SK-N-SH (cell line): Measurements from ENCODE around the gene UNKL. TPM values are rescaled to one million over a fixed set of nuclear protein-coding genes. Genes with fewer than 3 reads are reported as not detected.

ENCODE experiments used
- CTCF ChIA-PET: fragments of 300-600, 350-600 bp; formaldehyde crosslinking; extraction: SDS; loops from one replicate; lab custom pipeline; 2021; lab: Yijun Ruan, JAX
- POLR2A ChIA-PET: fragments of 350-600 bp; sonication (Branson Sonifier 250); formaldehyde crosslinking; extraction: SDS; loops from one replicate; lab custom pipeline; 2020; ENCODE audit warnings: antibody characterized with exemption, inconsistent platforms; lab: Yijun Ruan, JAX
- DNase-seq: peaks from one replicate; pipeline ENCODE4 v3.0.0; 2012
- H2AFZ ChIP-seq: fragments of 200-600 bp; sonication (generic); 2 replicates; pipeline ENCODE4 v1.8.1; 2016; ENCODE audit warnings: antibody characterized with exemption, mild to moderate bottlenecking, low read depth
- H3F3A ChIP-seq: fragments of 200-600 bp; sonication (generic); replicated peaks from 2 replicates; pipeline ENCODE3; 2016; ENCODE audit warnings: antibody characterized with exemption, mild to moderate bottlenecking; ENCODE audit not compliant: insufficient read depth
- H3K27ac ChIP-seq, 2 experiments: fragments of 200-500 bp in 1 of 2; fragments of 200-600 bp in 1 of 2; sonication (Bioruptor generic) in 1 of 2; sonication (generic), shearing (Covaris generic) in 1 of 2; 2 replicates each; pipeline versions ENCODE4 v1.5.1 to v1.6.1; 2014 to 2016; ENCODE audit warnings: low read depth in 2 of 2, inconsistent platforms in 1 of 2, low read length in 1 of 2, mild to moderate bottlenecking in 1 of 2, mixed read lengths in 1 of 2
- H3K27me3 ChIP-seq: fragments of 200-600 bp; sonication (generic), shearing (Covaris generic); 2 replicates; pipeline ENCODE4 v1.6.1; 2016; ENCODE audit warnings: mixed run types; ENCODE audit not compliant: insufficient read depth
- H3K36me3 ChIP-seq, 2 experiments: fragments of 200-500 bp in 1 of 2; fragments of 200-600 bp in 1 of 2; sonication (Bioruptor generic) in 1 of 2; sonication (generic) in 1 of 2; replicated peaks in 1 of 2; 2 replicates each; pipeline versions ENCODE3 to v1.5.1; 2014 to 2016; ENCODE audit warnings: low read length in 1 of 2, mild to moderate bottlenecking in 1 of 2; ENCODE audit not compliant: insufficient read depth in 2 of 2, control insufficient read depth in 1 of 2
- H3K4me1 ChIP-seq, 2 experiments: fragments of 200-500 bp in 1 of 2; fragments of 200-600 bp in 1 of 2; sonication (Bioruptor generic) in 1 of 2; sonication (generic), shearing (Covaris generic) in 1 of 2; 2 replicates each; pipeline versions ENCODE4 v1.5.1 to v1.6.1; 2014 to 2016; ENCODE audit warnings: low read depth in 1 of 2, low read length in 1 of 2, mixed run types in 1 of 2; ENCODE audit not compliant: insufficient read depth in 2 of 2, control insufficient read depth in 1 of 2
- H3K4me2 ChIP-seq: fragments of 200-600 bp; sonication (generic), shearing (Covaris generic); 2 replicates; pipeline ENCODE4 v1.6.1; 2017; ENCODE audit warnings: mixed run types
- H3K4me3 ChIP-seq, 2 experiments: fragments of 200-500 bp in 1 of 2; fragments of 200-600 bp in 1 of 2; sonication (Bioruptor generic) in 1 of 2; sonication (generic), shearing (Covaris generic) in 1 of 2; 2 replicates each; pipeline versions ENCODE4 v1.5.1 to v1.8.1; 2014 to 2016; ENCODE audit warnings: low read depth in 2 of 2, inconsistent platforms in 1 of 2, low read length in 1 of 2, mild to moderate bottlenecking in 1 of 2, mixed read lengths in 1 of 2, moderate library complexity in 1 of 2
- H3K79me2 ChIP-seq: fragments of 200-600 bp; sonication (generic); 2 replicates; pipeline ENCODE4 v1.8.1; 2017; ENCODE audit warnings: mild to moderate bottlenecking; ENCODE audit not compliant: insufficient read depth
- H3K9ac ChIP-seq: fragments of 200-600 bp; sonication (generic); 2 replicates; pipeline ENCODE4 v1.6.1; 2017; ENCODE audit warnings: mixed run types
- H3K9me2 ChIP-seq: fragments of 200-600 bp; sonication (generic); 2 replicates; pipeline ENCODE4 v1.6.1; 2017; ENCODE audit warnings: mixed run types
- H3K9me3 ChIP-seq: fragments of 200-600 bp; sonication (generic); 2 replicates; pipeline ENCODE4 v1.6.1; 2017; ENCODE audit warnings: mixed run types, mild to moderate bottlenecking, moderate library complexity
- H4K20me1 ChIP-seq: fragments of 200-600 bp; sonication (generic); 2 replicates; pipeline ENCODE4 v1.6.1; 2017; ENCODE audit warnings: mild to moderate bottlenecking, mixed run types; ENCODE audit not compliant: insufficient read depth
- FOSL2 ChIP-seq: IDR thresholded peaks from 2 replicates; pipeline ENCODE4 v1.4.0; 2012; ENCODE audit warnings: low read depth, mild to moderate bottlenecking, moderate library complexity, borderline replicate concordance
- GABPA ChIP-seq: IDR thresholded peaks from 2 replicates; pipeline ENCODE4 v1.4.0; 2012; ENCODE audit warnings: low read depth, mild to moderate bottlenecking
- GATA2 ChIP-seq: sonication (generic); formaldehyde crosslinking; IDR thresholded peaks from 2 replicates; pipeline ENCODE4 v1.5.0; 2020; ENCODE audit warnings: mild to moderate bottlenecking, missing genetic modification reagents
- NRF1 ChIP-seq: IDR thresholded peaks from 2 replicates; pipeline ENCODE4 v1.6.1; 2012; ENCODE audit warnings: low read depth, mild to moderate bottlenecking, low read length
- RFX5 ChIP-seq: IDR thresholded peaks from 2 replicates; pipeline ENCODE4 v1.6.1; 2012; ENCODE audit warnings: mild to moderate bottlenecking, improper control_type of control experiment, low read length
- WGBS: methylation state at CpG from one replicate; pipeline ENCODE4 v1.1.6; 2017; ENCODE audit warnings: low lambda C conversion rate; 5-methylcytosine and 5-hydroxymethylcytosine counted together
- polyA plus RNA-seq, 3 experiments: library from polyadenylated mRNA; depleted of rRNA; stranded (reverse); fragments of >200 nt; gene quantifications; 2 replicates each; pipeline ENCODE4 v1.2.3, GENCODE V29; 2012
- TF ChIP-seq, protein P1 (sequence below): IDR thresholded peaks from 2 replicates; pipeline ENCODE4 v1.4.0; 2012; ENCODE audit warnings: low read depth
- TF ChIP-seq, protein P2 (sequence below): fragments of 150-350 bp; IDR thresholded peaks from 2 replicates; pipeline ENCODE4 v1.6.1; 2016; ENCODE audit warnings: mild to moderate bottlenecking, low read depth, low read length

Gene UNKL
- polyA plus RNA-seq, 1 of the 3 experiments (the other 2 are of a cell fraction), result 16.4 TPM

DNA sequence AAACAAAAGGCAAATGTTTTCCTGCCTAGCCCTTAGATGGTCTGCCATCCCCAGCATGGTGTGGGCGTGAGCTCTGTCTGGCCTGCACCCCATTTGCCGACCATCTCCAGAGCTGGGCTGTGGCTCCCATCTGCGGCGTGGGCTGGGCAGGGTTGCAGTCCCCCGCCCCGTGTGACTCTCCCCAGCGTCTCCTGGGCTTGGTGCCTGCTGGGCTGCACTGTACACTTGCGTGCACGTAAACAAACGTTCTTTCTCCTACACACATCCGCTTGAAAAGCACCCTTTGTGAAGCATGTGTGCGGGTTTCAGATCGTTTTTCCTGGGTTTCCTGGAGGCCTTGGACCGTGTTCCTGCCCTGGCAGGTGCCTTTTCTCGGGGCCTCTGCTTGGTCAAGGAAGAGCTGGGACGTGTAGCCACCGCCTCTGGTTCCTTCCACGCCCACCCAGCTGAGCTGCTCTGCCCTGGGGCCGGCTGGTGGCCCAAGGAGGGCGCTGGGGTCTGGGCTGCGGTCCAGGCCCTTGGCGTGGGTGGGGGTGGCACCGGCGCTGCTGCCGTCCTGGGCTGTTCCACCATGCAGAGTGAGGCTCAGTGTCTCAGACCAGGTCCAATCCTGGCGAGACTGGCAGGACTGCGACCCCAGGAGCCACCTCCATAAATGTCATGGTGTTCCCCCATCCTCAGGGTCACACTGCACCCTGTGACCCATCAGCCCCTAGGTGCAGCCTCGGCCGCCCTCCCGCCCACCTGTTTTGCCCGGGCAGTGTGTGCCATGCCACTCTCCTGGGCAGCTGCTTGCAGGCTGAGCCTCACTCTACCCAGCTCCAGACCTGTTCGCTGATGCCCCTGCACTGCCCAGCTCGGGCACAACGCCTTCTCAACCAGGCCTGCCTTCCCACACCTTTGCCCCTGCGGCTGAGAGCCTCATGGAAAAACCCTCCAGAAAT lies 90.9 kb downstream of the UNKL start:
- TF ChIP-seq NRF1, result no peak
- TF ChIP-seq, protein P1, sequence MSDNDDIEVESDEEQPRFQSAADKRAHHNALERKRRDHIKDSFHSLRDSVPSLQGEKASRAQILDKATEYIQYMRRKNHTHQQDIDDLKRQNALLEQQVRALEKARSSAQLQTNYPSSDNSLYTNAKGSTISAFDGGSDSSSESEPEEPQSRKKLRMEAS, result no peak
- H3K9me3 ChIP-seq, result no peaks in the 10 kb centered on the region
- H3K36me3 ChIP-seq, result peaks cover 8 to 50% of the 10 kb centered on the region in 2 experiments
- peaks cover 25% of the 10 kb centered on the region; the same call in 1 of the 2 replicates for H4K20me1 ChIP-seq
- H2AFZ ChIP-seq, result no peak overlapping the region
- H3K9me2 ChIP-seq, result no peaks in the 10 kb centered on the region
- no peak overlapping the region for H3K4me3 ChIP-seq
- H3K4me2 ChIP-seq, result no peak overlapping the region
- WGBS, result 88% methylated on average over 8 of the region's 35 CpGs
- H3K9ac ChIP-seq, result no peak overlapping the region
- H3K79me2 ChIP-seq, result peaks cover 8% of the 10 kb centered on the region; the same call in 1 of the 2 replicates
- ChIA-PET CTCF (interaction anchor here (1.0 to 1.6 kb wide), 3 partner anchors 9 to 23 kb away, joined by 3 to 4 read pairs (median 3); no protein-coding TSS in a partner anchor), POLR2A (no interaction called here)
- H3K4me1 ChIP-seq, result no peaks in the 10 kb centered on the region
- DNase-seq, result no peak
- no peaks in the 10 kb centered on the region for H3K27me3 ChIP-seq
- peaks cover 5% of the 10 kb centered on the region for H3F3A ChIP-seq
- no peak overlapping the region for H3K27ac ChIP-seq

DNA sequence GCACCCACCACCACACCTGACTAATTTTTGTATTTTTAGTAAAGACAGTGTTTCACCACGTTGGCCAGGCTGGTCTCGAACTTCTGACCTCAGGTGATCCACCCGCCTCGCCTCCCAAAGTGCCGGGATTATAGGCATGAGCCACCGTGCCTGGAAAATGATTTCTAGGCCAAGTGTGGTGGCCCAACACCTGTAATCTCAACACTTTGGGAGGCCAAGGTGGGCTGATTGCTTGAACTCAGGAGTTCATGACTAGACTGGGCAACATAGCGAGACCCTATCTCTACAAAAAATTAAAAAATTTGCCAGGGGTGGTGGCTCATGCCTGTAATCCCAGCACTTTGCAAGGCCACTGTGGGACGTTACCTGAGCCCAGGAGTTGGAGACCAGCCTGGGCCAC lies 92.1 kb downstream of the UNKL start:
- H3K27ac ChIP-seq, result no peak overlapping the region
- peaks cover 14 to 61% of the 10 kb centered on the region in 2 experiments for H3K36me3 ChIP-seq
- H3K79me2 ChIP-seq, result peaks cover 19% of the 10 kb centered on the region; the same call in 1 of the 2 replicates
- H3K27me3 ChIP-seq, result no peaks in the 10 kb centered on the region
- ChIA-PET POLR2A (no interaction called here), CTCF (interaction anchor here (1.0 kb wide), 1 partner anchor 15 kb away, joined by 3 read pairs; no protein-coding TSS in a partner anchor)
- H3K4me1 ChIP-seq, result no peaks in the 10 kb centered on the region
- no peak overlapping the region for H3K4me2 ChIP-seq
- peaks cover 36% of the 10 kb centered on the region for H4K20me1 ChIP-seq
- no peaks in the 10 kb centered on the region for H3K9me3 ChIP-seq
- no peaks in the 10 kb centered on the region for H3K9me2 ChIP-seq
- H3K9ac ChIP-seq, result no peak overlapping the region
- no peak overlapping the region for H2AFZ ChIP-seq
- TF ChIP-seq GATA2 (CRISPR knock-in tag), result no peak
- TF ChIP-seq FOSL2, result no peak
- TF ChIP-seq RFX5, result no peak
- no peak for TF ChIP-seq GABPA
- TF ChIP-seq, protein P2, sequence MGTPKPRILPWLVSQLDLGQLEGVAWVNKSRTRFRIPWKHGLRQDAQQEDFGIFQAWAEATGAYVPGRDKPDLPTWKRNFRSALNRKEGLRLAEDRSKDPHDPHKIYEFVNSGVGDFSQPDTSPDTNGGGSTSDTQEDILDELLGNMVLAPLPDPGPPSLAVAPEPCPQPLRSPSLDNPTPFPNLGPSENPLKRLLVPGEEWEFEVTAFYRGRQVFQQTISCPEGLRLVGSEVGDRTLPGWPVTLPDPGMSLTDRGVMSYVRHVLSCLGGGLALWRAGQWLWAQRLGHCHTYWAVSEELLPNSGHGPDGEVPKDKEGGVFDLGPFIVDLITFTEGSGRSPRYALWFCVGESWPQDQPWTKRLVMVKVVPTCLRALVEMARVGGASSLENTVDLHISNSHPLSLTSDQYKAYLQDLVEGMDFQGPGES, result no peak
- WGBS, result 97% methylated on average over 8 of the region's 8 CpGs
- H3F3A ChIP-seq, result peaks cover 5% of the 10 kb centered on the region
- H3K4me3 ChIP-seq, result no peak overlapping the region
- DNase-seq, result no peak
